Pulmonary artery endothelial cell (primary cell): Measurements from ENCODE around the gene RBMS3. TPM values are rescaled to one million over a fixed set of nuclear protein-coding genes. Genes with fewer than 3 reads are reported as not detected.

ENCODE experiments used
- DNase-seq: peaks from one replicate; pipeline ENCODE4 v3.0.0-alpha.2; 2011; ENCODE audit warnings: low read depth, low spot score
- total RNA-seq: library from RNA; depleted of rRNA; stranded (reverse); fragments of >200 nt; gene quantifications from 2 replicates; pipeline ENCODE4 v1.2.3, GENCODE V29; 2014

RBMS3 gene
- total RNA-seq, 1 donor from 2014 or later, result 56.3 TPM

- no peak for DNase-seq
Measured at GRCh38 chr3:29718661-29719065, 437.8 kb downstream of the RBMS3 start.

- DNase-seq, result no peak
Measured at GRCh38 chr3:29720665-29721064, 439.8 kb downstream of the RBMS3 start.

DNA sequence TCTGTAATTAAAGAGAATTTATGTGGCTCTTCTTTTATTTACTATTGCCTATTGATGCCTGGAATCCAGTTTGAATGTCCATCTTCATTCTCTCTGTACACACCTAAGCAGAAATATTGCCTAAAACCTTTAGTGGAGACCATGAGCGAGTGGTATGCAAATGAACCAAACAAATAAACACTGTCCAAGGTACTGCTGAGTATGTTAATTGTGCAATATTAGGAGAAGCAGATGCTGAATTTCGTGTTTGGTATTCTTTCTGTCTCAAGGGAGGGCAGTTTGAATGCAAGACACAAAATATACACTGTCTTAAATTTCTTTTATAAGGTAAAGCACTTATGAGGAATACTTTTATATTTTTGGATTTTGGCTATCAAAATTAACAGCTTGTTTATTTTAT, 440.9 kb downstream of the RBMS3 start:
- no peak for DNase-seq

DNA sequence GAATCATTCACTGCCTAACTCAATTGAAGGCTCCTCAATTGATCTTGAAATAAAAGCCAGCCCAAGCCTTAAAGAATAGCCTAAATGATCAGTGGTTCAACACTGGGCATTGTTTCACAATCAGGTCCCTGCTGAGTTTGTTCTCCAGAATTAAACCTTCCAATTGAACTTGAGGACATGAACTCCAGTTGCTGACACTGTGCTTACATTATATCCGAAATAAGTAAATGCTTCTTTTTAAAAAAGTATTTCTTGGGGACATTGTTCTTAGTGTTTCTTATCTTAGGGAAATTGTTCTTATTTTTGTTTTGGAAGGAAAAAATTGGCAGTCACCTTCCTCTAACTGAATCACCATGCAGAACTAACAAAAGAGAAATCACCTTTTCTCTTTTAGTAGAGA, 450.2 kb downstream of the RBMS3 start:
- DNase-seq, result peak; percentile 7

DNA sequence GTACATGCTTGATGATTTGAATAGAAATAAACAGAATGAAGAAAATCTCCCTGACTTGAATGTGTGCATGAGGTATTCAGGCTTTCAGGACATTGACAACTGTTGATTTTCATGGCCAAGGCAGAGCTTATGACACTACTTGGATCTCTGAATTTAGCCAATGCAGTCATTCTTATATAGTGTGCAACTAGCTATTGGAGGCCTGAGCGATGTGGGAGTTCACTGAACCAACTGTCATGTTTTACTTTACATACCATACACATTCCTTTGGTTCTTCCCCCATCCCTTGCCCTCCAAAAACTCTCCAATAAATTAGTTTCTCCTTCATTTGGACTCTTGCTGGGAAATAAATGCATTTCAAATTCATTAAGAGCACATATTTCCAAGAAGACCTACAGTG, 460.4 kb downstream of the RBMS3 start:
- no peak for DNase-seq

GRCh38 chr3:29745232-29745870, 464.5 kb downstream of the RBMS3 start:
- DNase-seq, result no peak

- peak; percentile 66 for DNase-seq
Measured at GRCh38 chr3:29746163-29746760, 465.4 kb downstream of the RBMS3 start.

DNA sequence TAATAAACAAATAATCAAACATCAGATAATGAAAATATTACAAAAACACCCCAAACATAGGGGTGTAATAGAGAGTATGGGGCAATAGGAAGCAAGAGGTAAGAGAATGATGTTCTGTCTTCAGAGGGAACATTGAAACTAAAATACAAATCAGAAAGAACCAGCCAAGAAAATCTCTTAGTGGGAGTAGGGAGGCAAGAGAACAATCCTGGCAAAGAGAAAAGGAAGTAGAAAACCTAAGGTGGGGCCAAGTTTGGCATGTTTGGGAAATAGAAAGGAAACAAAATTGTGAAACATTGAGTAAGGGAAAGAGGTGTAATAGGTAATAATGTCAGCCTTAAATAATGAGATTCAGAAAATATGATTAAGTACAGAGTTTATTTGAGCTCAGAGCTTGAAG, 467.1 kb downstream of the RBMS3 start:
- no peak for DNase-seq

GRCh38 chr3:29751647-29752314, 470.9 kb downstream of the RBMS3 start:
- no peak for DNase-seq

DNA sequence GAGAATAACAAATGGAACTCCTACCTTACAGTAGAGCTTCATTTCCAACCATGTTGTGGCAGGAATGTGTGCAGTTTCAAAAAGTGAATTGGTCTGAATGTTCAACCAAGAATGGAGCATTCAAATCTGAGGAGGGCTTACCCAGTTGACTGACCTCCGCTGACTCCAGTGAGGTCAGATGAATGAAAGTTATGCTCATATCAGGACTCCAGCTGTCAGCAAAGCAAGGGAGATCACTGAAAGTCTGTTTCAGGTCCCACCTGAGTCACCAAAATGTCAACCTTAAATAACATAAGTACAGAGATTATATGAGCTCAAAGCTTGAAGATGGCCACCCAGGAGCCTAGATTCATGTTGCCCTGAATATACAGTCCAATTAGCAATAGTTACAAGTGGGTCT, 473.5 kb downstream of the RBMS3 start:
- DNase-seq, result no peak

GRCh38 chr3:29755416-29755815, 474.5 kb downstream of the RBMS3 start:
- no peak for DNase-seq

- DNase-seq, result peak; percentile 68
Measured at GRCh38 chr3:29757054-29757777, 476.3 kb downstream of the RBMS3 start.

DNA sequence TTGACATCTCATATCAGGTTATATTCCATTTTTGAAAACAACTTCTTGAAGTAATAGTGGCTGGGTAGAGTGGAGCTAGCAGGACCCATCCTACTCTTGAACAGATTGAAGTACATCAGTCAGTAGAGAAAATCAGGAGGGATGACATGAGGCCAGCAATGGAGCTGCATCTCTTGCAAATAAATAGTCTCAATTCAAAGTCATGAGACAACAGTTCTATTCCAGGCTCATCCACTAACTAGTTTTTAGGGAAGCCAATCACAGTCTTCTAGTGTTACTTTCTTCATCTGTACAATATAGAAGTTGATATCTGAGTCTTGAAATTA, 477.2 kb downstream of the RBMS3 start:
- DNase-seq, result no peak

GRCh38 chr3:29758434-29759322, 477.8 kb downstream of the RBMS3 start:
- peak; percentile 73 for DNase-seq

DNA sequence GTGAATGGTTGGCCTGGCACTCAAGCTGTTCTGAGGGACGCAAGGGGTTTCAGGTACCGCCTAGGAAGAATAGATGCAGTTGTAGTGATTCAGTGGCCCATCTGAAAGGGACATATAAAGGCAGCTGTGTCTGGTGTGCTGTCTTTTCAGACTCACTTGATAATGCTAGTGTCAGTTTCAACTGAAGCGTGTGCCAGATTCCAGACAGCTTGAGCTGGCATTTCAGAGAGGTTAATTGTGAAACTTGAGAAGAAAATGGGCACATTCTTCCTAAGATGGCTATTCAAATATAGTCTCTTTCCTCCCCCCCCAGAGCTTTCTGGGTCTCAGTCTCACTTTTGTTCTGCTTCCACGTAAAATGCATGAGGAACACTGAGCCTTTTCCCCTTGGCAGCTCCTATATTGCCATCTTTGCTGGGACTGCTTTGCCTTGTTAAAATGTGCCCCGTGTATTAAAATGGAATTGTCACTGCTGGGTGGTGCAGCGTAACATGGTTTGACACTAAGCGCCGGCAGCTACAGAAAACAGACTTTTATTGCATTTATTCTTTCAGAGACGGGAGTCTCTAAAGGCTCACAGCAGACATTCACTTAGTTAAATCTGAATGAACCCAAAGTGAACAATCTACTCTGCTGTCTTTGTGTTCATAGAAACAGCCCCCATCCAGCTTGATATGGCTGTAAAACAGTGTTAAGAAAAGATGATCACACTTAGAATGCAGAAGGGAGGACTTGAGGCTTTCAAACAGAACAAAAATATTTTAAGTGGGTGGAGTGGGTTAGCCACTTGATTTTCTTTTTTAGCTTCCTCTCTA, 478.7 kb downstream of the RBMS3 start:
- no peak for DNase-seq

DNA sequence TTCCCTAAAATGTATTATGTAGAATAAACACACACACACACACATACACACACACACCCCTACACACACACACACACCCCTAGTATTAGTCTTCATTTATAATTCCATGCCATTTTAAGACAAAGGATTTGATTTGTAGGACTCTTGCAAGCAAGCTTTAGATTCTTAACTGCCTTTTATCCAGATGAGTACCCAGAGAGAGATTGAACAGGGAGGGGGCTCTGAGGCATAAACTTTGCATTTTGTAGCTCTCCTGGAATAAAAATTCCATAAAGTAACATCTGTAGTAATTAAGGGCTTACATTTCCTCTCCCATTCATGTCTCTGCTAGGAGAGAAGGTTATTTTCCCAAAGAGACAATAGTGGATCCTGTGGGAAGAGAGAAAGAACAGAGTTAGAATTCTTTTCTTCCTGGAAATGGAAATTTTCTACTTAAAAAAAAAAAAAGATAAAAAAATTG, 479.4 kb downstream of the RBMS3 start:
- DNase-seq, result no peak

DNA sequence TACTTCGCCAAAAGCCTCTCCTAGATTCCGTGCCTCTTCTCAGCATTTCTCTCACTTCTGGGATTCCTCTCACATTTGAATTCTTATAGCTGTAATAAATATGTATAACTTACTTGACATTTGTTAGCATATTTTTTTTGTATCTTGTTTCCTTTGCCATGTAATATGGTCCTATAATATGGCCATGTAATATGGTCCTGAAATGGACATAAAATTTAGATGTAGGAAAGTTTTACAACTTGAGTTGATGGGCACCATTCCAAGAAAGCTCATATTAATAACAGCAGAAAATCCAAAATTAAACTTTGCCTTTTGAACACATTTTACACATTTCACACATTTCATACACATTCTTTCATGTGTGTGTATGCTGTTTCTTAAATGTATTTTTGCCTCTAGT, 480.6 kb downstream of the RBMS3 start:
- DNase-seq, result no peak

DNA sequence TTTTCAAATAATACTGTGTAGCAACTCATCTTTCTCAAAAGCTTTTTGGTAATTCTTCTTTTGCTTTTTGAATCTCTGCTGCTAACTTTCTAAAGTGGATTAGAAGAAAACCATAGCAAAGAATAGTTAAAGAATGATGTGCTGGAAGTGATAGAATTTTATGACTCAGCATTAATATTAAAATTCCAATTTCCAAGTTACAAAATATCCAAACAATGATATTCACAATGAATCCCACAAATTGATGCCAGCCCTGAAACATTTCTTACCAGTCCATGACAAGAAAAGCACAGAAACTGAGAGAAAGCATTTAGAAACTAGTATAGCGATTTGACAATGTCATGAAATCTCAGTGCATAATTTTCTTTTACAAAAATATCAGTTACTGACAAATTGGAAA, 482.2 kb downstream of the RBMS3 start:
- no peak for DNase-seq

DNA sequence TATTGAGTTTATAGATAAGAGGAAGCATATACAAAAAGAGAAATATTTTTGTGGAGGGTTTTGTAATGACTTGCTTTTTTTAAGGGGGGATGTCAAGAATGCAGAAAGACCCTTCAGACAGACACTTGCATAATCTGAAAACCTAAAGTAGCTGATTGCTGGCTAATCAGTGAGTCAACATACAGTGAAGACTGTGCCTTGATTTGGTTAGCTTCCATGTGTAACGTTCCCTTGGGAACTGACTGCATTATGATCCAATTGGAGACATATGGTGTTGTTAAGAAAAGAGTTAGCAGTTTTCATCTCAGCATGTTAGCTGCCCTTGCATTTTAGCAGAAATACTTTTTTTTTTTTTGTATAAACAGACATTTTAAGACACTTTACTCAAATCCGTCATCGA, 483.2 kb downstream of the RBMS3 start:
- no peak for DNase-seq

GRCh38 chr3:29764603-29765254, 483.9 kb downstream of the RBMS3 start:
- peak; percentile 73 for DNase-seq
